HepG2 (cell line): ENCODE results near the gene WDR37. TPM values are rescaled to one million over a fixed set of nuclear protein-coding genes. Genes with fewer than 3 reads are reported as not detected.

Experiments
- ATAC-seq: fragments of 200-7000 bp; cut with Tn5 transposase; 3 replicates; pipeline ENCODE4 v1.9.1; 2020; ENCODE audit warnings: mild to moderate bottlenecking, moderate library complexity
- BruUV-seq: library from RNA; stranded (reverse); fragments of 400-500 nt; replicated peaks from 2 replicates; lab custom pipeline; 2021; lab: Mats Ljungman, UMichigan
- CTCF ChIA-PET: fragments of 300-600 bp; formaldehyde crosslinking; extraction: SDS; loops from one replicate; lab custom pipeline; 2021; ENCODE audit warnings: low total read pairs, inconsistent platforms, low intra/inter-chr PET ratio; lab: Yijun Ruan, JAX
- POLR2A ChIA-PET: fragments of 350-600 bp; sonication (Branson Sonifier 250); formaldehyde crosslinking; loops from one replicate; lab custom pipeline; 2020; ENCODE audit warnings: antibody characterized with exemption, inconsistent platforms; lab: Yijun Ruan, JAX
- DNase-seq: peaks from one replicate; pipeline ENCODE4 v3.0.0-alpha.2; 2015; ENCODE audit warnings: low spot score
- FAIRE-seq: peaks from 3 replicates; lab custom pipeline; 2011; peaks lifted over from hg19 to GRCh38; lab: Jason Lieb, UNC
- H2AFZ ChIP-seq: one replicate; pipeline ENCODE4 v1.6.1; 2011; ENCODE audit warnings: low read length, inconsistent platforms
- H3K27ac ChIP-seq: fragments of 300-600 bp; 3 replicates; pipeline ENCODE4 v1.8.0; 2011; ENCODE audit warnings: mixed run types, mild to moderate bottlenecking, mixed read lengths, low read length, inconsistent platforms; ENCODE audit not compliant: insufficient read depth; ENCODE audit errors: extremely low read length
- H3K27me3 ChIP-seq, 2 experiments: fragments of 200-600 bp in 1 of 2; 2 replicates in 1 of 2; 3 replicates in 1 of 2; pipeline versions ENCODE4 v1.6.0 to v1.8.0; 2011; ENCODE audit warnings: low read length in 2 of 2, mild to moderate bottlenecking in 2 of 2, moderate library complexity in 2 of 2, inconsistent platforms in 1 of 2; ENCODE audit not compliant: insufficient read depth in 2 of 2, control insufficient read depth in 1 of 2
- H3K36me3 ChIP-seq, 2 experiments: fragments of 200-600 bp in 1 of 2; replicated peaks in 1 of 2; 2 replicates in 1 of 2; 3 replicates in 1 of 2; pipeline versions ENCODE4 v1.5.1 to v1.8.0; 2011; ENCODE audit warnings: low read length in 2 of 2, inconsistent platforms in 1 of 2; ENCODE audit not compliant: insufficient read depth in 2 of 2, control insufficient read depth in 1 of 2
- H3K4me1 ChIP-seq: 2 replicates; pipeline ENCODE4 v1.5.1; 2012; ENCODE audit warnings: low read length, inconsistent platforms; ENCODE audit not compliant: insufficient read depth
- H3K4me2 ChIP-seq: 2 replicates; pipeline ENCODE4 v1.6.0; 2011; ENCODE audit warnings: low read depth, low read length, inconsistent platforms
- H3K4me3 ChIP-seq, 3 experiments: fragments of 200-600 bp in 1 of 3; sonication (generic), shearing (Covaris generic) in 1 of 3; replicated peaks in 1 of 3; 2 replicates each; pipeline ENCODE4 v1.5.1; 2011 to 2016; ENCODE audit warnings: low read length in 3 of 3, inconsistent platforms in 2 of 3, low read depth in 2 of 3, mild to moderate bottlenecking in 2 of 3, control low read depth in 1 of 3, mixed read lengths in 1 of 3; ENCODE audit not compliant: insufficient read depth in 1 of 3
- H3K79me2 ChIP-seq: one replicate; pipeline ENCODE4 v1.6.1; 2011; ENCODE audit warnings: low read length, inconsistent platforms; ENCODE audit not compliant: insufficient read depth
- H3K9ac ChIP-seq: 2 replicates; pipeline ENCODE4 v1.6.0; 2011; ENCODE audit warnings: mild to moderate bottlenecking, low read depth, low read length, inconsistent platforms; ENCODE audit not compliant: insufficient read depth
- H3K9me3 ChIP-seq: 2 replicates; pipeline ENCODE4 v1.5.1; 2012; ENCODE audit warnings: mild to moderate bottlenecking, low read length
- H4K20me1 ChIP-seq: 2 replicates; pipeline ENCODE4 v1.6.0; 2011; ENCODE audit warnings: inconsistent platforms, mild to moderate bottlenecking, low read length, moderate library complexity; ENCODE audit not compliant: insufficient read depth
- KMT2B ChIP-seq: IDR thresholded peaks from 2 replicates; pipeline ENCODE4 v1.6.1; 2016; ENCODE audit warnings: missing genetic modification reagents, missing compliant biosample characterization
- SMAD9 ChIP-seq: sonication (generic); formaldehyde crosslinking; IDR thresholded peaks from 2 replicates; pipeline ENCODE4 v1.5.1; 2020; ENCODE audit warnings: mild to moderate bottlenecking, missing genetic modification reagents
- TRIM24 ChIP-seq: sonication (generic); formaldehyde crosslinking; IDR thresholded peaks from 2 replicates; pipeline ENCODE4 v1.8.0; 2022; ENCODE audit warnings: mild to moderate bottlenecking, missing genetic modification reagents
- ZNF101 ChIP-seq: sonication (generic); formaldehyde crosslinking; IDR thresholded peaks from 2 replicates; pipeline ENCODE4 v1.4.0; 2020; ENCODE audit warnings: mild to moderate bottlenecking, low read depth, missing genetic modification reagents, borderline replicate concordance
- ZNF530 ChIP-seq: sonication (generic); formaldehyde crosslinking; IDR thresholded peaks from 2 replicates; pipeline ENCODE4 v1.5.0; 2020; ENCODE audit warnings: low read depth, mild to moderate bottlenecking, missing genetic modification reagents
- WGBS: methylation state at CpG from one replicate; pipeline ENCODE4 v1.1.6; 2017; ENCODE audit warnings: low lambda C conversion rate; 5-methylcytosine and 5-hydroxymethylcytosine counted together
- in situ Hi-C: cut with HindIII; loops from 2 replicates; pipeline ENCODE4 v1.10.0; 2017; ENCODE audit warnings: low pct_unique_long_range_greater_than_20kb; ENCODE audit not compliant: extremely low pct_ligation_motif_present
- intact Hi-C: fragments of 100-400 bp; cut with micrococcal nuclease; formaldehyde crosslinking; loops from one replicate; pipeline ENCODE4 v1.10.0; 2022; ENCODE audit not compliant: unreplicated experiment
- polyA plus RNA-seq, 8 experiments: library from polyadenylated mRNA; depleted of rRNA in 3 of 8; stranded (reverse) in 7 of 8; unstranded in 1 of 8; fragments of >200 nt; fragmentation: Illumina TruSeq in 4 of 8; extraction: Trizol in 4 of 8; gene quantifications; 2 replicates each; pipeline versions ENCODE4 v1.2.1 to v1.2.3, GENCODE V29; 2011 to 2016; ENCODE audit warnings: low read depth in 4 of 8, missing spikeins in 1 of 8, mixed read lengths in 1 of 8; ENCODE audit not compliant: insufficient read depth in 1 of 8
- total RNA-seq, 5 experiments: library from RNA; depleted of rRNA; stranded (reverse); fragments of >200 nt; fragmentation: Illumina TruSeq; extraction: Trizol; gene quantifications; 2 replicates each; pipeline ENCODE4 v1.2.3, GENCODE V29; 2016; ENCODE audit warnings: low read depth in 1 of 5
- TF ChIP-seq, protein P1 (sequence below): IDR thresholded peaks from 2 replicates; pipeline ENCODE4 v1.6.1; 2012; ENCODE audit warnings: inconsistent platforms
- TF ChIP-seq, protein P2 (sequence below): sonication (generic); formaldehyde crosslinking; IDR thresholded peaks from 2 replicates; pipeline ENCODE4 v1.4.0; 2020; ENCODE audit warnings: missing genetic modification reagents, mild to moderate bottlenecking, borderline replicate concordance
- TF ChIP-seq, protein P3 (sequence below): sonication (generic); formaldehyde crosslinking; IDR thresholded peaks from 2 replicates; pipeline ENCODE4 v1.8.0; 2022; ENCODE audit warnings: missing genetic modification reagents, mild to moderate bottlenecking, borderline replicate concordance
- TF ChIP-seq, protein P4 (sequence below): sonication (generic); formaldehyde crosslinking; IDR thresholded peaks from 2 replicates; pipeline ENCODE4 v1.5.0; 2020; ENCODE audit warnings: mild to moderate bottlenecking, missing genetic modification reagents, borderline replicate concordance

Gene WDR37
- total and polyA plus RNA-seq, 2 of the 13 experiments (the other 11 are each of a cell fraction or from before 2014, with no cell fraction given) = 5.9 to 7.5 TPM

DNA sequence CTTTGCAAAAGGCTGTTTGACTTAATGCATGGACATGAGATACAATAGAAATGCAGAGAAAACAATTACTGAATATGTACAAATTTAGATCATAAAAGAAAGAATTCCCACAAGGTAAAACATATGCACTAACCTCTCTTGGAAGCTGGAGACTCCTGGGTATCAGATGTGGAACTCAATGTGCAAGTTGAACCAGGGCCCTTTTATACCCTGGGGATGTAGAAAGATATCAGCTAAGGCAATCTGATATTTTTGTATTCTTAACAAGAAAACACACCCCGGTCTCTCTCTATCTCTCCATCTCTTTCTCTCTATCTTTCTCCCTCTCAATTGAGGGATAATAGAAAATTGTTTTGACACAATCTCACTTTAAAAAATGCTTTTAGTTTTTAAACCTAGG is 30.5 kb upstream of the WDR37 start, which contains the start of gene IDI2:
Gene IDI2, minus strand, starts transcription at position 177 of the 400 bp plus-strand sequence. CDS start 1,136 bp downstream, outside the sequence.
- Histone ChIP-seq H3K27ac (no peak within 1 kb of the TSS), H4K20me1 (no peaks in the 10 kb centered on the region), H3K79me2 (no peaks in the 10 kb centered on the region), H3K27me3 (no peaks in the 10 kb centered on the region), H2AFZ (no peak within 1 kb of the TSS), H3K4me3 (no peak within 1 kb of the TSS), H3K36me3 (no peaks in the 10 kb centered on the region), H3K9me3 (no peaks in the 10 kb centered on the region), H3K4me1 (no peaks in the 10 kb centered on the region), H3K9ac (no peak within 1 kb of the TSS), H3K4me2 (no peak within 1 kb of the TSS)
- intact Hi-C loops (no loop called here), in situ Hi-C loops (no loop called here)
- FAIRE-seq (no peak), DNase-seq (no peak), ATAC-seq (no peak)
- TF ChIP-seq SMAD9 (CRISPR knock-in tag) (no peak), KMT2B (CRISPR knock-in tag) (no peak), ZNF530 (CRISPR knock-in tag) (no peak), TRIM24 (CRISPR knock-in tag) (no peak), ZNF101 (CRISPR knock-in tag) (no peak)
- TF ChIP-seq, protein P1, sequence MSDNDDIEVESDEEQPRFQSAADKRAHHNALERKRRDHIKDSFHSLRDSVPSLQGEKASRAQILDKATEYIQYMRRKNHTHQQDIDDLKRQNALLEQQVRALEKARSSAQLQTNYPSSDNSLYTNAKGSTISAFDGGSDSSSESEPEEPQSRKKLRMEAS = no peak
- TF ChIP-seq, protein P2, sequence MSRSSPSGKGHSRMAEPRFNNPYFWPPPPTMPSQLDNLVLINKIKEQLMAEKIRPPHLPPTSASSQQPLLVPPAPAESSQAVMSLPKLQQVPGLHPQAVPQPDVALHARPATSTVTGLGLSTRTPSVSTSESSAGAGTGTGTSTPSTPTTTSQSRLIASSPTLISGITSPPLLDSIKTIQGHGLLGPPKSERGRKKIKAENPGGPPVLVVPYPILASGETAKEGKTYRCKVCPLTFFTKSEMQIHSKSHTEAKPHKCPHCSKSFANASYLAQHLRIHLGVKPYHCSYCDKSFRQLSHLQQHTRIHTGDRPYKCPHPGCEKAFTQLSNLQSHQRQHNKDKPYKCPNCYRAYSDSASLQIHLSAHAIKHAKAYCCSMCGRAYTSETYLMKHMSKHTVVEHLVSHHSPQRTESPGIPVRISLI (CRISPR knock-in tag) = no peak
- TF ChIP-seq, protein P3, sequence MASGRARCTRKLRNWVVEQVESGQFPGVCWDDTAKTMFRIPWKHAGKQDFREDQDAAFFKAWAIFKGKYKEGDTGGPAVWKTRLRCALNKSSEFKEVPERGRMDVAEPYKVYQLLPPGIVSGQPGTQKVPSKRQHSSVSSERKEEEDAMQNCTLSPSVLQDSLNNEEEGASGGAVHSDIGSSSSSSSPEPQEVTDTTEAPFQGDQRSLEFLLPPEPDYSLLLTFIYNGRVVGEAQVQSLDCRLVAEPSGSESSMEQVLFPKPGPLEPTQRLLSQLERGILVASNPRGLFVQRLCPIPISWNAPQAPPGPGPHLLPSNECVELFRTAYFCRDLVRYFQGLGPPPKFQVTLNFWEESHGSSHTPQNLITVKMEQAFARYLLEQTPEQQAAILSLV (CRISPR knock-in tag) = no peak
- TF ChIP-seq, protein P4, sequence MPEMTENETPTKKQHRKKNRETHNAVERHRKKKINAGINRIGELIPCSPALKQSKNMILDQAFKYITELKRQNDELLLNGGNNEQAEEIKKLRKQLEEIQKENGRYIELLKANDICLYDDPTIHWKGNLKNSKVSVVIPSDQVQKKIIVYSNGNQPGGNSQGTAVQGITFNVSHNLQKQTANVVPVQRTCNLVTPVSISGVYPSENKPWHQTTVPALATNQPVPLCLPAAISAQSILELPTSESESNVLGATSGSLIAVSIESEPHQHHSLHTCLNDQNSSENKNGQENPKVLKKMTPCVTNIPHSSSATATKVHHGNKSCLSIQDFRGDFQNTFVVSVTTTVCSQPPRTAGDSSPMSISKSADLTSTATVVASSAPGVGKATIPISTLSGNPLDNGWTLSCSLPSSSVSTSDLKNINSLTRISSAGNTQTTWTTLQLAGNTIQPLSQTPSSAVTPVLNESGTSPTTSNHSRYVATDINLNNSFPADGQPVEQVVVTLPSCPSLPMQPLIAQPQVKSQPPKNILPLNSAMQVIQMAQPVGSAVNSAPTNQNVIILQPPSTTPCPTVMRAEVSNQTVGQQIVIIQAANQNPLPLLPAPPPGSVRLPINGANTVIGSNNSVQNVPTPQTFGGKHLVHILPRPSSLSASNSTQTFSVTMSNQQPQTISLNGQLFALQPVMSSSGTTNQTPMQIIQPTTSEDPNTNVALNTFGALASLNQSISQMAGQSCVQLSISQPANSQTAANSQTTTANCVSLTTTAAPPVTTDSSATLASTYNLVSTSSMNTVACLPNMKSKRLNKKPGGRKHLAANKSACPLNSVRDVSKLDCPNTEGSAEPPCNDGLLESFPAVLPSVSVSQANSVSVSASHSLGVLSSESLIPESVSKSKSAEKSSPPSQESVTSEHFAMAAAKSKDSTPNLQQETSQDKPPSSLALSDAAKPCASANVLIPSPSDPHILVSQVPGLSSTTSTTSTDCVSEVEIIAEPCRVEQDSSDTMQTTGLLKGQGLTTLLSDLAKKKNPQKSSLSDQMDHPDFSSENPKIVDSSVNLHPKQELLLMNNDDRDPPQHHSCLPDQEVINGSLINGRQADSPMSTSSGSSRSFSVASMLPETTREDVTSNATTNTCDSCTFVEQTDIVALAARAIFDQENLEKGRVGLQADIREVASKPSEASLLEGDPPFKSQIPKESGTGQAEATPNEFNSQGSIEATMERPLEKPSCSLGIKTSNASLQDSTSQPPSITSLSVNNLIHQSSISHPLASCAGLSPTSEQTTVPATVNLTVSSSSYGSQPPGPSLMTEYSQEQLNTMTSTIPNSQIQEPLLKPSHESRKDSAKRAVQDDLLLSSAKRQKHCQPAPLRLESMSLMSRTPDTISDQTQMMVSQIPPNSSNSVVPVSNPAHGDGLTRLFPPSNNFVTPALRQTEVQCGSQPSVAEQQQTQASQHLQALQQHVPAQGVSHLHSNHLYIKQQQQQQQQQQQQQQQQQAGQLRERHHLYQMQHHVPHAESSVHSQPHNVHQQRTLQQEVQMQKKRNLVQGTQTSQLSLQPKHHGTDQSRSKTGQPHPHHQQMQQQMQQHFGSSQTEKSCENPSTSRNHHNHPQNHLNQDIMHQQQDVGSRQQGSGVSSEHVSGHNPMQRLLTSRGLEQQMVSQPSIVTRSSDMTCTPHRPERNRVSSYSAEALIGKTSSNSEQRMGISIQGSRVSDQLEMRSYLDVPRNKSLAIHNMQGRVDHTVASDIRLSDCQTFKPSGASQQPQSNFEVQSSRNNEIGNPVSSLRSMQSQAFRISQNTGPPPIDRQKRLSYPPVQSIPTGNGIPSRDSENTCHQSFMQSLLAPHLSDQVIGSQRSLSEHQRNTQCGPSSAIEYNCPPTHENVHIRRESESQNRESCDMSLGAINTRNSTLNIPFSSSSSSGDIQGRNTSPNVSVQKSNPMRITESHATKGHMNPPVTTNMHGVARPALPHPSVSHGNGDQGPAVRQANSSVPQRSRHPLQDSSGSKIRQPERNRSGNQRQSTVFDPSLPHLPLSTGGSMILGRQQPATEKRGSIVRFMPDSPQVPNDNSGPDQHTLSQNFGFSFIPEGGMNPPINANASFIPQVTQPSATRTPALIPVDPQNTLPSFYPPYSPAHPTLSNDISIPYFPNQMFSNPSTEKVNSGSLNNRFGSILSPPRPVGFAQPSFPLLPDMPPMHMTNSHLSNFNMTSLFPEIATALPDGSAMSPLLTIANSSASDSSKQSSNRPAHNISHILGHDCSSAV = no peak
- no TSS peak for BruUV-seq
- POLR2A ChIA-PET = no interaction called here
- 21% methylated on average over 1 of the region's 1 CpG for WGBS
- CTCF ChIA-PET = no interaction called here
